ENCODE results near the gene SLC19A2.

GRCh38 chr1:169493251-169493650, 7.5 kb upstream of the SLC19A2 start:
- TF ChIP-seq CTCF (conservative IDR thresholded peaks at IDR 0.05) (no peak), EZH2 (IDR thresholded peaks at IDR 0.05; ENCODE audit: low read depth) (no peak)

All from PC-9 (cell line).